Mucosa of descending colon (tissue), 3 donors: ENCODE results near the gene SLC24A5. TPM values are rescaled to one million over a fixed set of nuclear protein-coding genes. Genes with fewer than 3 reads are reported as not detected.

Source experiments
- ATAC-seq: fragments of 200-7000 bp; cut with Tn5 transposase; one replicate; pipeline ENCODE4 v1.9.1; 2020; ENCODE audit warnings: mild to moderate bottlenecking, moderate library complexity
- DNase-seq, 3 donors: peaks; one replicate each; pipeline ENCODE4 v3.0.0-alpha.2; 2020
- H3K36me3 ChIP-seq: fragments of 200-600 bp; one replicate; pipeline ENCODE4 v1.8.0; 2021; ENCODE audit warnings: low read depth, mild to moderate bottlenecking
- H3K4me1 ChIP-seq: fragments of 200-600 bp; one replicate; pipeline ENCODE4 v1.8.0; 2021; ENCODE audit warnings: low read depth, mild to moderate bottlenecking
- H3K4me3 ChIP-seq: fragments of 200-600 bp; one replicate; pipeline ENCODE4 v1.8.0; 2021; ENCODE audit warnings: mild to moderate bottlenecking
- H3K9me3 ChIP-seq: fragments of 200-600 bp; one replicate; pipeline ENCODE4 v1.8.0; 2021; ENCODE audit warnings: mild to moderate bottlenecking
- intact Hi-C, 2 donors: fragments of 100-400 bp; cut with DNase I in 1 of 2; cut with micrococcal nuclease in 1 of 2; formaldehyde crosslinking; loops; one replicate each; pipeline versions ENCODE4 v1.11.0 to v1.11.1; 2022; cut with DNase I, micrococcal nuclease
- total RNA-seq, 3 donors: library from RNA; stranded (reverse); fragmentation: NEBNext Ultra II Directional in 2 of 3; extraction: Animal tissue kit (Norgen Biotek cat#: 25700) in 2 of 3; gene quantifications; one replicate each; pipeline versions ENCODE4 v1.2.1 to v1.2.4, GENCODE V29; 2021 to 2023
- TF ChIP-seq, protein P1 (sequence below): fragments of 200-600 bp; IDR thresholded peaks from one replicate; pipeline ENCODE4 v1.8.0; 2022; ENCODE audit warnings: antibody characterized with exemption, mild to moderate bottlenecking
- donor health status: DM: no; HTN: no; CAD: no; lungs with moderate emphysema.
- donor health status: DM: no; HTN: no; CAD: no.
- donor health status: DM: no; HTN: yes; CAD: no.

The SLC24A5 gene
- total RNA-seq, 3 donors from 2014 or later = not detected

DNA sequence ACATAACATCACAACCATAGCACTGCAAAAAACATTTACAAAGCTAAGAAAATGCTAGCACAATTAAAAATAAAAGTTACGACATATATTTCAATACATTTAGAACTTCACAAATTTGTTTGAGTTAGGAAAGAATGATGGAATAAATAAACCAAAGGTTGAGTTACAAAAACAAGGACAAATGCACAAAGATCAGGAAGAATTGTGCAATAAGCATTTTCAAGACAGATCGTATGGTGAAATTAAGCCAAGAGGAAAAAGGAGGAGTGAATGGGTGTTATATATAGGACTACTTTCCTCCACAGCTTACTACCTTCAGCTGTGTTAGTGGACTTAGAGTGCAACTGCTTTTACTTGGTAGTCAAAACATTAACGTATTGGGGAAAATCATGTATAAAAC is 64.7 kb downstream of the SLC24A5 start:
- H3K36me3 ChIP-seq = no peaks in the 10 kb centered on the region

DNA sequence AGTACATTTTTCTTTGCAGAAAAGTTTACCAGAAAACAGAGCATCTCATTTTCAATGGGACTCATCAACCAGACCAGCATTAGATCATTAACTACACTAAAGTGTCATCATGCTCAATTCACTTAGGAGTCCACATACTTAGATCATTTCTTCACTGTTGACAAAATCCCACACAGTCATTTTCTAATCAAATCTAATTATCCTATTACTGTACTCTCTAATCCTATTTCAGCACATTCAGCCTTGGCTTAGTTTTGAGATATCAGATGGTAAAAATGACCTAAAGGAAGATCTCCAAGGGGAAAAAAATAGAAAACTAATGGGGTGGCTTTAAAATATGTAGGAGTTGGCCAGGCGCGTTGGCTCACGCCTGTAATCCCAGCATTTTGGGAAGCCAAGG is 65.5 kb downstream of the SLC24A5 start:
- ATAC-seq (no peak), DNase-seq (no peak)
- H3K9me3 ChIP-seq = no peaks in the 10 kb centered on the region
- intact Hi-C loops = no loop called here
- no peaks in the 10 kb centered on the region for H3K36me3 ChIP-seq
- no peak overlapping the region for H3K4me3 ChIP-seq
- H3K4me1 ChIP-seq = no peaks in the 10 kb centered on the region
- TF ChIP-seq, protein P1, sequence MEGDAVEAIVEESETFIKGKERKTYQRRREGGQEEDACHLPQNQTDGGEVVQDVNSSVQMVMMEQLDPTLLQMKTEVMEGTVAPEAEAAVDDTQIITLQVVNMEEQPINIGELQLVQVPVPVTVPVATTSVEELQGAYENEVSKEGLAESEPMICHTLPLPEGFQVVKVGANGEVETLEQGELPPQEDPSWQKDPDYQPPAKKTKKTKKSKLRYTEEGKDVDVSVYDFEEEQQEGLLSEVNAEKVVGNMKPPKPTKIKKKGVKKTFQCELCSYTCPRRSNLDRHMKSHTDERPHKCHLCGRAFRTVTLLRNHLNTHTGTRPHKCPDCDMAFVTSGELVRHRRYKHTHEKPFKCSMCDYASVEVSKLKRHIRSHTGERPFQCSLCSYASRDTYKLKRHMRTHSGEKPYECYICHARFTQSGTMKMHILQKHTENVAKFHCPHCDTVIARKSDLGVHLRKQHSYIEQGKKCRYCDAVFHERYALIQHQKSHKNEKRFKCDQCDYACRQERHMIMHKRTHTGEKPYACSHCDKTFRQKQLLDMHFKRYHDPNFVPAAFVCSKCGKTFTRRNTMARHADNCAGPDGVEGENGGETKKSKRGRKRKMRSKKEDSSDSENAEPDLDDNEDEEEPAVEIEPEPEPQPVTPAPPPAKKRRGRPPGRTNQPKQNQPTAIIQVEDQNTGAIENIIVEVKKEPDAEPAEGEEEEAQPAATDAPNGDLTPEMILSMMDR = no peak

More for the DNA sequence above, 64.7 kb downstream of the SLC24A5 start:
- Histone ChIP-seq H3K4me3 (no peak overlapping the region), H3K9me3 (no peaks in the 10 kb centered on the region), H3K4me1 (no peaks in the 10 kb centered on the region)
- TF ChIP-seq, protein P1 = no peak
- DNase-seq (no peak), ATAC-seq (no peak)
- intact Hi-C loops = no loop called here

DNA sequence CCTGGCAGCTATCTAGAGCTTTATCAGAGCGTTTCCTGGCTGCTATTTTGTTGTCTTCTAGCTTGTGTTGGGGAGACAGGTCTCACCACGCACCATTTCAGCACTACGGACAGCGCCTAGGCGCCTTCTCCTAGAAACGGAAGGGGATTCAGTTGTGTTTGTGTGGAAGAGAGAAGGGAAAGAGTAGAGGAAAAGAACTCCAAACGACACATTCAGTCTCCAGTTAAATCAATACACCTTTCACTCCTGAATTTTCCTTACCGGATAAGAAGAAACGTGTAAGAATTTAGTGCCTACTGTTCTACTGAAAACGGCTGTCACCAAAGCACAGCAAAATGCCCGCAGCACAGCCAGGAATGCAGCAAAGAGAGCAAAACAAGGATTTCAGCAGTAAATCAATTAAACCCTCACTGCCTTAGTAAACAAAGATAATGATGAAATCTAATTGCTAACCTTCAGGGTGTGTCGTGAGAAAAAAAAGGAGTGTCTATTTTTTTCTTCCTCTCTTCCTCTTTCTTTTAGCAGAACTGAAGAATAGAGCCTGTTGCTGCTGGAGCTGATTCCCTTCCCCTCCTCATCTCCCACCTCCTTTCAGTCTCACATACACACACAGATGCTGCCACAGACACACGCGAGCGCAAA is 70.3 kb downstream of the SLC24A5 start:
- ATAC-seq (peak; percentile 83), DNase-seq (peak; percentile 57 to 92 (median 88))
- Histone ChIP-seq H3K4me1 (no peaks in the 10 kb centered on the region), H3K4me3 (no peak overlapping the region), H3K9me3 (no peaks in the 10 kb centered on the region), H3K36me3 (no peaks in the 10 kb centered on the region)
- intact Hi-C loops = no loop called here
- TF ChIP-seq, protein P1 = no peak

DNA sequence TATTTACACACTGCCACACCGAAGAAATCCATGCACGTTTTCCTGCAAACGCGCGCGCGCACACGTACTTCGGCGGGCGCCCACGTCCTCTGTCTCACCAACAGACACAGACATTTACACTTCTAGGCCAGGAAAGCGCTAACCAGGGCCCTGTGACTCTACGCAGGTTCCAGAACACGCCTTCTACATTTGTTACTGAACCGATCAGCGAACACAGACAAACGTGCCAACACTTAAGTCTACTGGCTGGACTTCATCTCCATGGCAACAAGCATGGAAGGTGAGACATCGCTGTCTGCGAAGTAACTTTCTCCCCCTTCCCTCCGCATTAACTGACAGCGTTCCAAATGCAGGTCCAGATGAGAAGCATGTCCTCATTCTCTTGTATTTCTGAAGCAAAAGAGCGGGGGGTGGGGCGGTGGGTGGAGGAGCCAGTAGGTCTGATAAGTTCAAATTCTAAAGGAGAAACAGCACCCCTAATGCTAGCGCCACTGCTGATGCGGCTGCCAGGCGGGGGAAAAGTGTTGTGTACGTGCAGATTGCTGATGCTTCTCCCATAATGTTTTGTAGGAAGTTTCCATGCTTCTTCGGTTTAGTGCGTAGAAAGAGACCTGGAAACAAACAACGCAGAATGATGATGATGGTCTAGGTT is 70.9 kb downstream of the SLC24A5 start, which contains the start of gene CTXN2:
CTXN2 (plus strand) TSS at position 92 of the 652 bp plus-strand sequence. CDS start 9,636 bp downstream, outside the sequence.
- TF ChIP-seq, protein P1 = no peak
- Histone ChIP-seq H3K36me3 (no peaks in the 10 kb centered on the region), H3K4me3 (no peak within 1 kb of the TSS), H3K4me1 (no peaks in the 10 kb centered on the region), H3K9me3 (no peaks in the 10 kb centered on the region)
- intact Hi-C loops = no loop called here
- ATAC-seq (peak; percentile 37), DNase-seq (peak in 2 of 3 donors; percentile 5 to 23)

Other genes starting within 250 kb of the SLC24A5 start
- 10 to 100 TPM in 2 of 3 donors, 1 to 10 TPM in 1; 9.5 to 29.6 (median 14.0) TPM for gene MYEF2, start 57.3 kb downstream of the SLC24A5 start, total RNA-seq
- under 1 TPM in 1 of 3 donors, not detected in 2; 0.16 TPM for gene CTXN2, start 70.7 kb downstream of the SLC24A5 start, total RNA-seq
- gene SLC12A1, start 85.3 kb downstream of the SLC24A5 start, total RNA-seq = not detected
- gene DUT, start 210.4 kb downstream of the SLC24A5 start, total RNA-seq = 10 to 100 TPM; 46.3 to 81.6 (median 69.4) TPM